Glutamatergic neuron (in vitro differentiated cells): ENCODE data around the gene EGR1. TPM values are rescaled to one million over a fixed set of nuclear protein-coding genes. Genes with fewer than 3 reads are reported as not detected.

Source experiments
- DNase-seq: peaks from one replicate; pipeline ENCODE4 v3.0.0; 2022
- H3K27ac Mint-ChIP-seq: one replicate; pipeline ENCODE4 v1.8.0; 2020; ENCODE audit warnings: mild to moderate bottlenecking, mixed read lengths, inconsistent platforms; ENCODE audit not compliant: unreplicated experiment
- H3K27me3 Mint-ChIP-seq: one replicate; pipeline ENCODE4 v1.8.0; 2020; ENCODE audit warnings: mild to moderate bottlenecking, moderate library complexity, mixed read lengths, inconsistent platforms; ENCODE audit not compliant: unreplicated experiment
- H3K36me3 Mint-ChIP-seq: one replicate; pipeline ENCODE4 v1.8.0; 2020; ENCODE audit warnings: mild to moderate bottlenecking, mixed read lengths, inconsistent platforms; ENCODE audit not compliant: unreplicated experiment
- H3K4me1 Mint-ChIP-seq: one replicate; pipeline ENCODE4 v1.8.0; 2020; ENCODE audit warnings: mild to moderate bottlenecking, low read depth, mixed read lengths, inconsistent platforms; ENCODE audit not compliant: unreplicated experiment
- H3K4me3 Mint-ChIP-seq: one replicate; pipeline ENCODE4 v1.8.0; 2020; ENCODE audit warnings: mild to moderate bottlenecking, mixed read lengths, inconsistent platforms; ENCODE audit not compliant: unreplicated experiment
- H3K9me3 Mint-ChIP-seq: one replicate; pipeline ENCODE4 v1.8.0; 2020; ENCODE audit warnings: mild to moderate bottlenecking, moderate library complexity, mixed read lengths, inconsistent platforms; ENCODE audit not compliant: unreplicated experiment
- total RNA-seq: library from RNA; stranded (reverse); fragmentation: NEBNext Ultra II Directional; extraction: Animal tissue kit (Norgen Biotek cat#: 25700); gene quantifications from one replicate; pipeline ENCODE4 v1.2.1, GENCODE V29; 2021; ENCODE audit not compliant: unreplicated experiment
- TF ChIP-seq, protein P1 (sequence below): fragments of 200-600 bp; sonication (generic); IDR thresholded peaks from one replicate; pipeline ENCODE4 v1.5.0; 2021; ENCODE audit not compliant: partially characterized antibody, unreplicated experiment

The EGR1 gene
- total RNA-seq, 1 donor from 2014 or later, result 1.3 TPM

DNA sequence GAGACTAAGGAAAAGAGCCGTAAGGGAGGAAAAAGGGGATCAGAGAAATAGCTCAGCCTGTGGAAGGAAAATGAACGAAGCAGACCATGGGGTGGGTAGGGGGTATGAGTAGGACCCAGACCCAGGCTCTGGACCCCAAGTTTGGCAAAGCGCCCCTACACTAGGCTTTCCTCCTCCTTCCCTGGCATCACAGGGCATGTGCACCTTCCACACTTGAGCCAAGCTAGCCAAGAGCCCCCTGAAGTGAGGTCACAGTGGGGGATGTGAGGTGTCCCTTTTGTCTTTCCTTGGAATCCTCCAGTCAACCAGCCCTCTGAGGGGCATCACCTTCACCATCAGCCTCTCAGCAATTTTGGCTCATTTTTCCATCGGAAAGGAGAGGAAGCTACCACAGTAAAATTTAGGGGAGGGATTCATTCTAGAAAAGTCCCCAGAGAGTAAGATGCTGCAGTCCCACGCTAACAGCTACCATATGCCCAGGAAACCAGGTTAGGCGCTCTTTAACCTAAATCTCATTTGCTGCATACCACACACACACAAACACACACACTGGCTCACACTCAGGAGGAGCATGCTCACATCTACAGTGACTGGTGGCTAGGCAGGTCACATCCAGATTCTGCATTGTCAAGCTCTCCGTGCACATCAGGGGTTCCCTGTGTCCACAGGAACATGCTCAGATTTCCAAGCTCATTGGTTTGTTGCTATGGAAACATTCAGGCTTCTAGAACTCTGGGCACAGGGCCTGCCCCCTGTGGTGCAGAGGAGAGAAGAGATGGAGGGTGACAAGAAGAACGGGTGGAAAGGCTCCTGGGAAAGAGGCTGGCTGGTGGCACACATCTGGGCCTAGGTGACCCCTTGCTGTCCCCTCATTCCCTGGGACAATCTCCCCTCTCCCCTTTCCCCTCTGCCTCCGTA lies 16.5 kb upstream of the EGR1 start:
- TF ChIP-seq, protein P1, sequence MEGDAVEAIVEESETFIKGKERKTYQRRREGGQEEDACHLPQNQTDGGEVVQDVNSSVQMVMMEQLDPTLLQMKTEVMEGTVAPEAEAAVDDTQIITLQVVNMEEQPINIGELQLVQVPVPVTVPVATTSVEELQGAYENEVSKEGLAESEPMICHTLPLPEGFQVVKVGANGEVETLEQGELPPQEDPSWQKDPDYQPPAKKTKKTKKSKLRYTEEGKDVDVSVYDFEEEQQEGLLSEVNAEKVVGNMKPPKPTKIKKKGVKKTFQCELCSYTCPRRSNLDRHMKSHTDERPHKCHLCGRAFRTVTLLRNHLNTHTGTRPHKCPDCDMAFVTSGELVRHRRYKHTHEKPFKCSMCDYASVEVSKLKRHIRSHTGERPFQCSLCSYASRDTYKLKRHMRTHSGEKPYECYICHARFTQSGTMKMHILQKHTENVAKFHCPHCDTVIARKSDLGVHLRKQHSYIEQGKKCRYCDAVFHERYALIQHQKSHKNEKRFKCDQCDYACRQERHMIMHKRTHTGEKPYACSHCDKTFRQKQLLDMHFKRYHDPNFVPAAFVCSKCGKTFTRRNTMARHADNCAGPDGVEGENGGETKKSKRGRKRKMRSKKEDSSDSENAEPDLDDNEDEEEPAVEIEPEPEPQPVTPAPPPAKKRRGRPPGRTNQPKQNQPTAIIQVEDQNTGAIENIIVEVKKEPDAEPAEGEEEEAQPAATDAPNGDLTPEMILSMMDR, result no peak
- Mint-ChIP-seq H3K9me3 (peaks cover 5% of the 10 kb centered on the region), H3K36me3 (peaks cover 4% of the 10 kb centered on the region), H3K4me1 (peaks cover 11% of the 10 kb centered on the region), H3K27me3 (peaks cover 4% of the 10 kb centered on the region), H3K4me3 (peak overlapping the region; percentile 50), H3K27ac (peak overlapping the region; percentile 63)
- no peak for DNase-seq

DNA sequence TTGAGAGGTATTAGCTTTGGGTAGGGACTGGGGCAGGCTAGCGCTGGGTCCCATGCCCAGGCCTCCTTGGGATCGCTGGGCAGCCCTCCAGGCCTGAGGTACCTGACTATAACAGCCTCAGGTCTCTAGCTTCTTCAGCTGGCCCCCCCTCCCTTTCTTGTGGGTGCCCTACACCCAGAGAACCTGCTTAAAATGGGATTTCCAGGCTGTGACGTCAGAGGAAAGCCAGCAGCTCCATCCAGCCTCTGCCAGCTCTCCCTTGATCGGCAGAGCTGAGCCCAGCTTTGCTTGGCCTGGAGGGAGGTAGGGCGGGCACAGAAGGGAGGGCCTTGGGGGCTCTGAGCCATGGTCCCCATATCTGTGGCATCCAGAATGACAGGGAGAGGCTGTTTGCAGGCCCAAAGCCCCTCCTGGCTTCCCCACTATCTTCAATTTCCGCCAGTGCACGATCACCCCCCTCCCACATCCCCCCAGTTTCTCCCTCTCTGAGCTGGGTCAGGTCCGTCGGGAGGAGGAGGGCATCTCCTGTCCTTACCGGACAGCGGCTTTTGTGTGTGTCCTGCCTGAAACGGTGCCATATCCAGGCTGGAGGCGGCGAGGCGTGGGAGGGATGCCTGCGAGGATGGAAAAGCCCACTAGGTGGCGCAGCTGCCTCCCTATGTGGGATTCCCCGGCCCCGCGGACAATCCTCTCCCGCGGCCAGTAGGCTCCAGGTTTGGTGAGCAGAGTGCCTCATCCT lies 15.6 kb upstream of the EGR1 start:
- Mint-ChIP-seq H3K4me3 (peak overlapping the region; percentile 59), H3K27ac (peak overlapping the region; percentile 55)
- TF ChIP-seq, protein P1, result peak; percentile 94

DNA sequence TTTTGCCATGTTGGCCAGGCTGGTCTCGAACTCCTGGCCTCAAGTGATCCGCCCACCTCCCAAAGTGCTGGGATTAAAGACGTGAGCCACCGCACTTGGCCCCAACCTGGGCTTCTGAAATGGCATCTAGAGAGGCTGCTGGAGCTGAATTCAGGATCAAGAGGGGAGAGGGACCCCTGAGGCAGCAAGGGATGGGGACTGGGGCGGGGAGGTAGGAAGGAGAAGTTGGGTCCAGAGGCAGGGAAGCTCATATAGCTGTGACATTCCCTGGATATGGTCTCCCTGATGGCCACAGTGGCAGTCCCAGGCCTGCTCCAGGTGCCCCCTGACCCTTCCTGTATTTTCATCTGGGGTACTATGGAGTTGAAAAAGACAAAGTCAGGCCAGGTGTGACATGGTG lies 14.3 kb upstream of the EGR1 start:
- Mint-ChIP-seq H3K36me3 (peaks cover 4% of the 10 kb centered on the region), H3K27me3 (peaks cover 4% of the 10 kb centered on the region), H3K4me1 (peaks cover 11% of the 10 kb centered on the region), H3K9me3 (peaks cover 5% of the 10 kb centered on the region), H3K4me3 (no peak overlapping the region), H3K27ac (no peak overlapping the region)
- DNase-seq, result no peak
- TF ChIP-seq, protein P1, result no peak

More for the DNA sequence above, 15.6 kb upstream of the EGR1 start:
- peaks cover 11% of the 10 kb centered on the region for H3K4me1 Mint-ChIP-seq
- H3K9me3 Mint-ChIP-seq, result peaks cover 5% of the 10 kb centered on the region
- peaks cover 4% of the 10 kb centered on the region for H3K27me3 Mint-ChIP-seq
- peaks cover 4% of the 10 kb centered on the region for H3K36me3 Mint-ChIP-seq
- DNase-seq, result peak; percentile 96

DNA sequence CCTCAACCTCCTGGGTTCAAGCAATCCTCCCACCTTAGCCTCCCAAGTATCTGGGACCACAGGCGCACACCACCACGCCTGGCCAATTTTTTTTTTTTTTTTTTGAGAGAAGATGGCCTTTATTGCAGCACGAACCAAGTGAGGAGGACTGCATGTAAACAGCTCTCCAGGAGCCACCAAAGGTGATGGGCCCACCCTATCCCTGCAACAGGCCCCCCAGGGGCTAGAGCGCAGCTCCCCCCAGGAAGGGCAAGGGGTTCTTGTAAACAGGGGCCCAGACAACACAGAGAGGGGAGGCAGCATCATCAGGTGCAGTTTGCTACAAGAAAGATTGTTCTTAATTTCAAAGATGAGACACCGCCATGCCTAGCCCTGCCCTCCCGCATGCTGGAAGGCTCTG lies 12.6 kb upstream of the EGR1 start:
- DNase-seq, result no peak
- H3K9me3 Mint-ChIP-seq, result peaks cover 5% of the 10 kb centered on the region
- no peak overlapping the region for H3K27ac Mint-ChIP-seq
- peaks cover 4% of the 10 kb centered on the region for H3K27me3 Mint-ChIP-seq
- peaks cover 11% of the 10 kb centered on the region for H3K4me1 Mint-ChIP-seq
- no peak overlapping the region for H3K4me3 Mint-ChIP-seq
- TF ChIP-seq, protein P1, result no peak
- peaks cover 4% of the 10 kb centered on the region for H3K36me3 Mint-ChIP-seq

DNA sequence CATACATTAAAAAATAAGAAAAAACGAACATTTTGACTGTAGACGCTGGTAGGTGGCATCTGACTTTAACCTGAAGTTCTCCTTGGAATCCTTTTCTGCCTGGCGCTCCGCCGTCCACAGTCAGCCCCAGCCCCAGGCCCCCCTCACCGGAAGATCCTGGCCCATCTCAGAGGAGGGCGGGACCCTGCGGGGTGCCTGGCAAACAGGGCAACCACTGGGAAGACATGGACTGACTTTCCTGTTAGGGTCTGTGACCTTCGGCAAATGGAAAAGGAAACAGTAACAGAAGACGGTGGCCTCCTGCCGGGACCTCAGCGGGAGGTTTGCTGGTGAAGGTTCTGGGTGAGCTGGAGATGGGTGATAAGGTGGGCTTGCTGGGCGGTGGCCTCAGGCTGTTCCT lies 11.7 kb upstream of the EGR1 start:
- no peak overlapping the region for H3K27ac Mint-ChIP-seq
- H3K4me1 Mint-ChIP-seq, result peaks cover 8% of the 10 kb centered on the region
- H3K4me3 Mint-ChIP-seq, result no peak overlapping the region
- H3K9me3 Mint-ChIP-seq, result peaks cover 5% of the 10 kb centered on the region
- H3K27me3 Mint-ChIP-seq, result peaks cover 4% of the 10 kb centered on the region
- DNase-seq, result no peak
- peaks cover 4% of the 10 kb centered on the region for H3K36me3 Mint-ChIP-seq
- TF ChIP-seq, protein P1, result no peak
